Mammary epithelial cell (primary cell): ENCODE data around the gene SLC34A1.

ENCODE experiments used
- CTCF ChIP-seq, 2 donors: IDR thresholded peaks in 1 of 2; conservative IDR thresholded peaks in 1 of 2; 2 replicates each; pipeline ENCODE4 v1.5.1; 2011 to 2012; ENCODE audit warnings: inconsistent platforms in 2 of 2, low read length in 2 of 2, mild to moderate bottlenecking in 2 of 2, control low read depth in 1 of 2, low read depth in 1 of 2; ENCODE audit not compliant: insufficient read depth in 1 of 2; ENCODE audit errors: extremely low read depth in 1 of 2
- EZH2 ChIP-seq: IDR thresholded peaks from 2 replicates; pipeline ENCODE4 v1.6.1; 2012; ENCODE audit warnings: low read length, inconsistent platforms, borderline replicate concordance

GRCh38 chr5:177442066-177442826 lies 58.0 kb downstream of the SLC34A1 start:
- TF ChIP-seq CTCF (conservative IDR thresholded peaks at IDR 0.05 in 1 of 2, IDR thresholded peaks at IDR 0.05 in 1 of 2; ENCODE audit: extremely low read depth in 1 of 2, insufficient read depth in 1 of 2, low read depth in 1 of 2, low read length in 2 of 2) (no peak), EZH2 (no peak)
